ENCODE measurements around the gene TCEA2. TPM values are rescaled to one million over a fixed set of nuclear protein-coding genes. Genes with fewer than 3 reads are reported as not detected.
A peak's percentile ranks its signal among the peaks of the same experiment; 100 is the strongest.

TCEA2 gene
- total and polyA plus RNA-seq, 2 of the 13 experiments (the other 11 are each of a cell fraction or from before 2014, with no cell fraction given), result 28.1 to 33.7 TPM

GRCh38 chr20:64023361-64024140, 39.4 kb upstream of the TCEA2 start (continued):
- TF ChIP-seq, protein P1, sequence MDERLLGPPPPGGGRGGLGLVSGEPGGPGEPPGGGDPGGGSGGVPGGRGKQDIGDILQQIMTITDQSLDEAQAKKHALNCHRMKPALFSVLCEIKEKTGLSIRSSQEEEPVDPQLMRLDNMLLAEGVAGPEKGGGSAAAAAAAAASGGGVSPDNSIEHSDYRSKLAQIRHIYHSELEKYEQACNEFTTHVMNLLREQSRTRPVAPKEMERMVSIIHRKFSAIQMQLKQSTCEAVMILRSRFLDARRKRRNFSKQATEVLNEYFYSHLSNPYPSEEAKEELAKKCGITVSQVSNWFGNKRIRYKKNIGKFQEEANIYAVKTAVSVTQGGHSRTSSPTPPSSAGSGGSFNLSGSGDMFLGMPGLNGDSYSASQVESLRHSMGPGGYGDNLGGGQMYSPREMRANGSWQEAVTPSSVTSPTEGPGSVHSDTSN (CRISPR knock-in tag; IDR thresholded peaks at IDR 0.05), result no peak
- TF ChIP-seq RBFOX2 (IDR thresholded peaks at IDR 0.05; ENCODE audit: low read depth, low read length) (no peak), EED (CRISPR knock-in tag; IDR thresholded peaks at IDR 0.05) (no peak), REXO4 (CRISPR knock-in tag; IDR thresholded peaks at IDR 0.05; ENCODE audit: borderline replicate concordance) (0 out of 2 replicates have a peak, but pooled peaks have one; percentile 1), ZC3H13 (CRISPR knock-in tag; IDR thresholded peaks at IDR 0.05) (no peak; the same call in 1 of the 2 replicates), UBTF (CRISPR knock-in tag; IDR thresholded peaks at IDR 0.05) (no peak; the same call in 1 of the 2 replicates), ZNF775 (CRISPR knock-in tag; IDR thresholded peaks at IDR 0.05; ENCODE audit: borderline replicate concordance) (no peak), FOXM1 (CRISPR knock-in tag; IDR thresholded peaks at IDR 0.05) (no peak), ZNF33A (CRISPR knock-in tag; IDR thresholded peaks at IDR 0.05; ENCODE audit: borderline replicate concordance) (no peak), HNF4A (CRISPR knock-in tag; IDR thresholded peaks at IDR 0.05) (peak; percentile 30; the same call in 1 of the 2 replicates), ZNF207 (IDR thresholded peaks at IDR 0.05; ENCODE audit: borderline replicate concordance) (no peak), ATF7 (IDR thresholded peaks at IDR 0.05) (no peak), ATF7 (CRISPR knock-in tag; IDR thresholded peaks at IDR 0.05) (no peak; the same call in 1 of the 2 replicates), ZNF773 (CRISPR knock-in tag; IDR thresholded peaks at IDR 0.05; ENCODE audit: borderline replicate concordance) (no peak), RBM22 (optimal IDR thresholded peaks at IDR 0.05; ENCODE audit: low read length) (peak; percentile 76), ZNF292 (CRISPR knock-in tag; IDR thresholded peaks at IDR 0.05; ENCODE audit: borderline replicate concordance, low read depth) (no peak; the same call in 1 of the 2 replicates), ZNF232 (CRISPR knock-in tag; IDR thresholded peaks at IDR 0.05; ENCODE audit: borderline replicate concordance) (no peak), ZNF24 (IDR thresholded peaks at IDR 0.05) (no peak), FOSL1 (CRISPR knock-in tag; IDR thresholded peaks at IDR 0.05; ENCODE audit: borderline replicate concordance) (no peak)
- TF ChIP-seq, protein P2, sequence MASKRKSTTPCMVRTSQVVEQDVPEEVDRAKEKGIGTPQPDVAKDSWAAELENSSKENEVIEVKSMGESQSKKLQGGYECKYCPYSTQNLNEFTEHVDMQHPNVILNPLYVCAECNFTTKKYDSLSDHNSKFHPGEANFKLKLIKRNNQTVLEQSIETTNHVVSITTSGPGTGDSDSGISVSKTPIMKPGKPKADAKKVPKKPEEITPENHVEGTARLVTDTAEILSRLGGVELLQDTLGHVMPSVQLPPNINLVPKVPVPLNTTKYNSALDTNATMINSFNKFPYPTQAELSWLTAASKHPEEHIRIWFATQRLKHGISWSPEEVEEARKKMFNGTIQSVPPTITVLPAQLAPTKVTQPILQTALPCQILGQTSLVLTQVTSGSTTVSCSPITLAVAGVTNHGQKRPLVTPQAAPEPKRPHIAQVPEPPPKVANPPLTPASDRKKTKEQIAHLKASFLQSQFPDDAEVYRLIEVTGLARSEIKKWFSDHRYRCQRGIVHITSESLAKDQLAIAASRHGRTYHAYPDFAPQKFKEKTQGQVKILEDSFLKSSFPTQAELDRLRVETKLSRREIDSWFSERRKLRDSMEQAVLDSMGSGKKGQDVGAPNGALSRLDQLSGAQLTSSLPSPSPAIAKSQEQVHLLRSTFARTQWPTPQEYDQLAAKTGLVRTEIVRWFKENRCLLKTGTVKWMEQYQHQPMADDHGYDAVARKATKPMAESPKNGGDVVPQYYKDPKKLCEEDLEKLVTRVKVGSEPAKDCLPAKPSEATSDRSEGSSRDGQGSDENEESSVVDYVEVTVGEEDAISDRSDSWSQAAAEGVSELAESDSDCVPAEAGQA (IDR thresholded peaks at IDR 0.05; ENCODE audit: low read depth), result no peak; the same call in 1 of the 2 replicates
- TF ChIP-seq, protein P2 (CRISPR knock-in tag; IDR thresholded peaks at IDR 0.05; ENCODE audit: borderline replicate concordance), result no peak
